ENCODE data around the gene PECR. TPM values are rescaled to one million over a fixed set of nuclear protein-coding genes. Genes with fewer than 3 reads are reported as not detected.

PECR gene
- total RNA-seq, 2 donors from 2014 or later = 2.0 to 6.0 TPM

- no peaks in the 10 kb centered on the region for H3K36me3 ChIP-seq
- no peak overlapping the region for H3K27ac ChIP-seq
- no peaks in the 10 kb centered on the region for H3K4me1 ChIP-seq
- H3K9me3 ChIP-seq = no peaks in the 10 kb centered on the region
- H3K4me3 ChIP-seq = no peak overlapping the region
- no peak for TF ChIP-seq CTCF (IDR thresholded peaks at IDR 0.05)
- no peak for DNase-seq (ENCODE audit: low spot score)
- no peaks in the 10 kb centered on the region for H3K27me3 ChIP-seq
Observed at GRCh38 chr2:216074380-216074779, 7.2 kb downstream of the PECR start.

DNA sequence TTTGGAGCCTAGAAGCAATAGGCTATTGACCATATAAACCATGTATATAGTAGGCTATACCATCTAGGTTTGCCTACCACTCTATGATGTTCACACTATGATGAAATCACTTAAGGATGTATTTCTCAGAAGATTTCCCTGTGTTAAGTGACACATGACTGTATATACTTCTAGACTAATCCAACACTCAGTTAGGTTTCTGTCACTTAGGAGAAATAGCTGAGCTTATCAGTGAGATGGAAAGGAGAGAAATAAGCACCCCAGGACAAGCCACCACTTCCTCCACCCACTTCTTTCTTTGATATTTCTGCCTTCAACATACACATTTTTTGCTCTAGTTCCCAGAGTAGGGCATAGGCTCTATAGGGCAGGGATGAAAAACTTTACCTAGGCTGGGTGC is 7.8 kb downstream of the PECR start:
- TF ChIP-seq CTCF (IDR thresholded peaks at IDR 0.05) = no peak
- Histone ChIP-seq H3K36me3 (no peaks in the 10 kb centered on the region), H3K27me3 (no peaks in the 10 kb centered on the region), H3K9me3 (no peaks in the 10 kb centered on the region), H3K27ac (no peak overlapping the region), H3K4me1 (no peaks in the 10 kb centered on the region), H3K4me3 (no peak overlapping the region)
- no peak for DNase-seq (ENCODE audit: low spot score)

- Histone ChIP-seq H3K4me3 (no peak overlapping the region), H3K27me3 (no peaks in the 10 kb centered on the region), H3K27ac (no peak overlapping the region)
Observed at GRCh38 chr2:216072473-216072872, 9.1 kb downstream of the PECR start.

GRCh38 chr2:216071111-216071851 is 10.3 kb downstream of the PECR start:
- no peaks in the 10 kb centered on the region for H3K36me3 ChIP-seq
- H3K4me1 ChIP-seq = no peaks in the 10 kb centered on the region
- H3K27me3 ChIP-seq = no peaks in the 10 kb centered on the region
- no peak overlapping the region for H3K4me3 ChIP-seq
- no peak for TF ChIP-seq CTCF (IDR thresholded peaks at IDR 0.05)
- H3K9me3 ChIP-seq = no peaks in the 10 kb centered on the region
- H3K27ac ChIP-seq = no peak overlapping the region
- no peak for DNase-seq (ENCODE audit: low spot score)

More at GRCh38 chr2:216072473-216072872, 9.1 kb downstream of the PECR start:
- Histone ChIP-seq H3K36me3 (no peaks in the 10 kb centered on the region), H3K9me3 (no peaks in the 10 kb centered on the region), H3K4me1 (no peaks in the 10 kb centered on the region)
- no peak for TF ChIP-seq CTCF (IDR thresholded peaks at IDR 0.05)
- no peak for DNase-seq (ENCODE audit: low spot score)

GRCh38 chr2:216070195-216070594 is 11.4 kb downstream of the PECR start:
- TF ChIP-seq CTCF (IDR thresholded peaks at IDR 0.05) = no peak
- Histone ChIP-seq H3K4me3 (no peak overlapping the region), H3K27me3 (no peaks in the 10 kb centered on the region), H3K9me3 (no peaks in the 10 kb centered on the region), H3K4me1 (no peaks in the 10 kb centered on the region), H3K27ac (no peak overlapping the region), H3K36me3 (peaks cover 4% of the 10 kb centered on the region)
- no peak for DNase-seq (ENCODE audit: low spot score)

DNA sequence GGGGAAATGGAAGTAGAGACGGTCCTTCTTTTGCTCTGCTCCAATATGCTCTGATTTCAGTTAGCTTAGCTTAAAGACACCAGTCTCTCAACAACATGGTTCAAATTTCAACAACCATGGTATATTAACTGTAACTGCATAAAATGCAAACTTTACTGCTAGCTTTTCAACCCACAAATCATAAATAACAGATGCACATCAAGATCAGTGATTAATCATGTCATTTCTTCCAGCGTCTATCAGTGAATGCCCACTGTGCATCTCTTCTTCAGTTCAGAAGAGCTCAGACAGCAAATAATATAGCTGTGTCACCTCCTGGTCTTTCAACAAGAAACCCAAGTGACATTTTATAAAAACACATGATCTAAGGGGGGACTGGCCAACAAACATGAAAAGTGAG is 12.6 kb downstream of the PECR start:
- no peak for TF ChIP-seq CTCF (IDR thresholded peaks at IDR 0.05)
- H3K4me1 ChIP-seq = no peaks in the 10 kb centered on the region

More for the DNA sequence above, 12.6 kb downstream of the PECR start:
- H3K27ac ChIP-seq = no peak overlapping the region
- peaks cover 15% of the 10 kb centered on the region for H3K36me3 ChIP-seq
- no peaks in the 10 kb centered on the region for H3K9me3 ChIP-seq
- no peak for DNase-seq (ENCODE audit: low spot score)
- H3K27me3 ChIP-seq = no peaks in the 10 kb centered on the region
- H3K4me3 ChIP-seq = no peak overlapping the region

All from right atrium auricular region (tissue), 2 donors.